Spleen (tissue), 11 donors: ENCODE measurements around the gene SPEM1. TPM values are rescaled to one million over a fixed set of nuclear protein-coding genes. Genes with fewer than 3 reads are reported as not detected.
A peak's percentile ranks its signal among the peaks of the same experiment; 100 is the strongest.

Source experiments
- DNase-seq: peaks from one replicate; pipeline ENCODE4 v3.0.0-alpha.2; 2020
- H3K27ac ChIP-seq, 8 donors: fragments of 200-600 bp; sonication (generic) in 7 of 8; 1 replicate in 4 of 8; 2 replicates in 4 of 8; pipeline versions ENCODE4 v1.5.0 to v1.8.0; 2016 to 2021; ENCODE audit warnings: inconsistent platforms in 4 of 8, mild to moderate bottlenecking in 4 of 8, moderate library complexity in 1 of 8
- H3K27me3 ChIP-seq, 7 donors: fragments of 200-600 bp; sonication (generic) in 6 of 7; replicated peaks in 1 of 7; 1 replicate in 4 of 7; 2 replicates in 3 of 7; pipeline versions ENCODE4 v1.5.0 to v1.8.0; 2016 to 2021; ENCODE audit warnings: inconsistent platforms in 3 of 7, mild to moderate bottlenecking in 1 of 7
- H3K36me3 ChIP-seq, 6 donors: fragments of 200-600 bp; sonication (generic) in 5 of 6; 1 replicate in 4 of 6; 2 replicates in 2 of 6; pipeline versions ENCODE4 v1.5.0 to v1.8.0; 2016 to 2021; ENCODE audit warnings: inconsistent platforms in 2 of 6
- H3K4me1 ChIP-seq, 6 donors: fragments of 200-600 bp; sonication (generic) in 5 of 6; 1 replicate in 3 of 6; 2 replicates in 3 of 6; pipeline versions ENCODE4 v1.5.0 to v1.8.0; 2016 to 2021; ENCODE audit warnings: inconsistent platforms in 3 of 6
- H3K4me3 ChIP-seq, 8 donors: fragments of 200-600 bp; sonication (generic) in 7 of 8; 1 replicate in 4 of 8; 2 replicates in 4 of 8; pipeline versions ENCODE4 v1.5.0 to v1.8.0; 2016 to 2021; ENCODE audit warnings: inconsistent platforms in 4 of 8, mild to moderate bottlenecking in 4 of 8, moderate library complexity in 2 of 8
- H3K9me3 ChIP-seq, 8 donors: fragments of 200-600 bp; sonication (generic) in 7 of 8; 1 replicate in 4 of 8; 2 replicates in 4 of 8; pipeline versions ENCODE4 v1.5.0 to v1.8.0; 2016 to 2021; ENCODE audit warnings: inconsistent platforms in 4 of 8
- CTCF ChIP-seq, 11 experiments: fragments of 200-600 bp in 7 of 11; fragments of 450-650 bp in 4 of 11; sonication (generic) in 4 of 11; IDR thresholded peaks in 8 of 11; conservative IDR thresholded peaks in 3 of 11; 1 replicate in 7 of 11; 2 replicates in 4 of 11; pipeline versions ENCODE4 v1.4.0 to v1.8.0; 2016 to 2021; ENCODE audit warnings: antibody characterized with exemption in 11 of 11, inconsistent platforms in 4 of 11, mild to moderate bottlenecking in 1 of 11
- POLR2A ChIP-seq, 3 donors: fragments of 450-650 bp; IDR thresholded peaks; one replicate each; pipeline ENCODE4 v1.5.1; 2017; ENCODE audit warnings: antibody characterized with exemption in 3 of 3, mild to moderate bottlenecking in 1 of 3
- POLR2AphosphoS5 ChIP-seq, 3 donors: sonication (generic); formaldehyde crosslinking; IDR thresholded peaks; one replicate each; pipeline ENCODE4 v1.5.1; 2017; ENCODE audit warnings: antibody characterized with exemption in 3 of 3
- WGBS, 5 donors: extraction: QIAGEN DNeasy Blood & Tissue Kit in 3 of 5; methylation state at CpG; one replicate each; pipeline versions ENCODE4 v1.1.5 to v1.1.7; 2013 to 2018; 5-methylcytosine and 5-hydroxymethylcytosine counted together
- intact Hi-C: fragments of 100-400 bp; cut with DNase I; formaldehyde crosslinking; loops from one replicate; pipeline ENCODE4 v1.15.0; 2023; ENCODE audit warnings: low total_unique reads
- polyA plus RNA-seq, 3 donors: library from polyadenylated mRNA; stranded (reverse); fragments of 200-250 nt; gene quantifications; one replicate each; pipeline ENCODE4 v1.2.1, GENCODE V29; 2013
- total RNA-seq, 7 donors: library from RNA; depleted of rRNA in 3 of 7; stranded (reverse); fragments of >200 nt in 3 of 7; fragmentation: NEBNext Ultra II Directional in 4 of 7; extraction: Animal tissue kit (Norgen Biotek cat#: 25700) in 4 of 7; gene quantifications; one replicate each; pipeline versions ENCODE4 v1.1.0 to v1.2.1, GENCODE V29; 2016 to 2021
- donor health status: healthy with polysubstance abuse.
- donor health status: DM: no; HTN: no; CAD: no; lungs with moderate emphysema.
- donor health status: DM: no; HTN: no; CAD: no.
- donor health status: Bipolar disorder and iron deficiency.
- donor health status: healthy.
- donor health status: DM: no; HTN: no; CAD: no.
- donor health status: DM: yes; HTN: yes; CAD: no.

Gene SPEM1
- total and polyA plus RNA-seq, 10 donors = not detected

GRCh38 chr17:7407082-7407481, 13.0 kb upstream of the SPEM1 start:
- Histone ChIP-seq H3K36me3 (no peaks in the 10 kb centered on the region), H3K27ac (no peak overlapping the region), H3K4me1 (peaks cover 8 to 41% (median 25%) of the 10 kb centered on the region in 6 donors), H3K4me3 (no peak overlapping the region), H3K27me3 (peaks cover 0 to 30% (median 7%) of the 10 kb centered on the region in 7 donors), H3K9me3 (no peaks in the 10 kb centered on the region)
- TF ChIP-seq POLR2AphosphoS5 (IDR thresholded peaks at IDR 0.05) = no peak
- intact Hi-C loops = no loop called here
- DNase-seq = no peak
- WGBS, 5 donors = 87 to 94% (median 90%) methylated on average over 13 of the region's 13 CpGs

- peaks cover 6 to 35% (median 19%) of the 10 kb centered on the region in 6 donors for H3K4me1 ChIP-seq
- H3K9me3 ChIP-seq = no peaks in the 10 kb centered on the region
- H3K27me3 ChIP-seq = peaks cover 0 to 30% (median 7%) of the 10 kb centered on the region in 7 donors
- H3K27ac ChIP-seq = no peak within 1 kb of the TSS
- no peak for DNase-seq
- WGBS, 5 donors = 42 to 60% (median 46%) methylated on average over 8 to 11 of the region's 12 CpGs
- intact Hi-C loops = no loop called here
- no peaks in the 10 kb centered on the region for H3K36me3 ChIP-seq
- TF ChIP-seq POLR2A (IDR thresholded peaks at IDR 0.05) (no peak), CTCF (IDR thresholded peaks at IDR 0.05 in 8 of 11, conservative IDR thresholded peaks at IDR 0.05 in 3 of 11) (no peak), POLR2AphosphoS5 (IDR thresholded peaks at IDR 0.05) (no peak)
- peak within 1 kb of the TSS in 1 of 8 donors; percentile 22 for H3K4me3 ChIP-seq
Observed at GRCh38 chr17:7407485-7408251, 12.5 kb upstream of the SPEM1 start, which contains the start of gene NLGN2. NLGN2 (plus strand) TSS chr17:7407845; CDS start chr17:7408256, 411 bp downstream.

GRCh38 chr17:7408252-7408727, 11.8 kb upstream of the SPEM1 start:
- H3K27me3 ChIP-seq = peaks cover 0 to 30% (median 7%) of the 10 kb centered on the region in 7 donors
- peak overlapping the region in 1 of 8 donors; percentile 22 for H3K4me3 ChIP-seq
- WGBS, 5 donors = 60 to 82% (median 68%) methylated on average over 36 to 58 of the region's 58 CpGs
- intact Hi-C loops = no loop called here
- peaks cover under 1 to 29% (median 13%) of the 10 kb centered on the region in 6 donors for H3K4me1 ChIP-seq
- DNase-seq = no peak
- H3K9me3 ChIP-seq = no peaks in the 10 kb centered on the region
- H3K36me3 ChIP-seq = no peaks in the 10 kb centered on the region
- H3K27ac ChIP-seq = no peak overlapping the region
- TF ChIP-seq POLR2AphosphoS5 (IDR thresholded peaks at IDR 0.05) = no peak
- TF ChIP-seq POLR2A (IDR thresholded peaks at IDR 0.05) = no peak
- no peak for TF ChIP-seq CTCF (IDR thresholded peaks at IDR 0.05 in 8 of 11, conservative IDR thresholded peaks at IDR 0.05 in 3 of 11)

GRCh38 chr17:7408863-7409262, 11.3 kb upstream of the SPEM1 start:
- Histone ChIP-seq H3K9me3 (no peaks in the 10 kb centered on the region), H3K4me3 (peak overlapping the region in 1 of 8 donors; percentile 22), H3K4me1 (peaks cover 0 to 25% (median 9%) of the 10 kb centered on the region in 6 donors), H3K27ac (no peak overlapping the region), H3K36me3 (no peaks in the 10 kb centered on the region), H3K27me3 (peaks cover 0 to 30% (median 7%) of the 10 kb centered on the region in 7 donors)
- no peak for DNase-seq
- TF ChIP-seq POLR2A (IDR thresholded peaks at IDR 0.05) (no peak), POLR2AphosphoS5 (IDR thresholded peaks at IDR 0.05) (no peak), CTCF (IDR thresholded peaks at IDR 0.05 in 8 of 11, conservative IDR thresholded peaks at IDR 0.05 in 3 of 11) (no peak)
- 82 to 89% (median 87%) methylated on average over 1 to 6 of the region's 6 CpGs for WGBS, 5 donors
- intact Hi-C loops = no loop called here
